GM18502 (cell line): Measurements from ENCODE around the gene KCTD6.

Experiments
- ATAC-seq: cut with Tn5 transposase; IDR thresholded peaks from one replicate; pipeline ENCODE4 v1.9.1; 2021; ENCODE audit warnings: mild to moderate bottlenecking; ENCODE audit not compliant: unreplicated experiment, poor library complexity

The KCTD6 gene

DNA sequence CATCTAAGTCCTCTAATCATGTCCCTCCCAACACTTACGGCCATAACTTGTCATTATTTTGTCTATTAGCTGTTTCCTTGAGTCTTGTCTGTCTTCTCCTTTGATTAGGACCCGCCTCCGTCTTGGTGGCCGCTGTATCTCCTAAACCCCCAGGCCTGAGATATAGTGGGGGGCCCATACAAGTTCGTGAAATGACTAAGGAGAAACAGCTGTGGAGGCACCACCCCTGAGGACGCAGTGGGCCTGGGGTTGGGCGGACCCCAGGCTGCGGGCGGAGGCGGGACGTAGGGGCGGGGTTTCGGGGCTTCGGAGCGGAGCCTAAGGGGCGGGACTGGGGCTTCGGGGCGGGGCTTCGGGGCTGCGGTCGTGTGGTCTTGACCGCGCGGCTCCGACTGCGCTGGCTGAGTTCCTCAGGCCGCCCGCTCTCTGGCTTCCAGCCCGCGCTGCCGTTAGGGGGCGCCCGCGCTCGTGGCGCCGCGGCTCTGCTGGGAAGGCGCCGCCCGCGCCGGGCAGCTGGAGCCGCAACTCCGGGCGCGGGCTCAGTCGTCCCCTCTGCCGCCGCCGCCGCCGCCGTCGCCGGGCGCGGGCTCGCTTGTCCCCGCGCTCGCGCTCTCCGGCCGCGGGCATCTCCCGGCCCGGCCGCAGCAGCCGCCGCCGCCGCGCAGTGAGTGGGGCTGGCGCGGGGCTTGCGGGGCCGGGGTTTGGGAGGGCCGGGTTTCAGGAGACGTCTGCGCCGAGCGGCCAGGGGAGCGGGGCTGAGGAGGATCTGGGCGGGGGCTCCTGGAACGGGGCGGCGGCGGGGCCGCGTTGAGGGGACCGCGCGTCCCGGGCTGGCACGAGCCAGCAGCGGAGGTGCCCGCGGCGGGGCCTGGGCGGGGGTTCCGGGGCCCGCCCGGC, at the start of gene KCTD6:
KCTD6 (plus strand) TSS at position 591 of the 897 bp plus-strand sequence. CDS start 6,660 bp downstream, outside the sequence.
- ATAC-seq: peak; percentile 92

DNA sequence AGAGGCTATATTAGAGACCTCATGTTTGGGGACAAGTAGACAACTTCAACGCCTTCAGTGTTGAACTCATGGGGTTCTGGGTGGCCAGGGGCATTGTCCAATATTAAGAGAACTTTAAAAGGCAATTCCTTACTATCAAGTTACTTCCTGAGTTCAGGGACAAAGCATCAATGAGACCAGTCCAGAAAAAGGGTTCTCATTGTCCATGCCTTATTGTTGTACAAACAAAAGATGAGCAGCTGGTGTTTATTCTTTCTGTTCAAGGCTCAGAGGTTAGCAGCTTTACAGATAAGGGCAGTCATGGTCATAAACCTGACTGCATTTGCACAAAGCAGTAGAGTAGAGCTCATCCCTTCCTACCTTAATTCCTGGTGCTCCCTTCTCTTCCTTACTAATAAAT, 39.7 kb upstream of the KCTD6 start:
- no peak for ATAC-seq

DNA sequence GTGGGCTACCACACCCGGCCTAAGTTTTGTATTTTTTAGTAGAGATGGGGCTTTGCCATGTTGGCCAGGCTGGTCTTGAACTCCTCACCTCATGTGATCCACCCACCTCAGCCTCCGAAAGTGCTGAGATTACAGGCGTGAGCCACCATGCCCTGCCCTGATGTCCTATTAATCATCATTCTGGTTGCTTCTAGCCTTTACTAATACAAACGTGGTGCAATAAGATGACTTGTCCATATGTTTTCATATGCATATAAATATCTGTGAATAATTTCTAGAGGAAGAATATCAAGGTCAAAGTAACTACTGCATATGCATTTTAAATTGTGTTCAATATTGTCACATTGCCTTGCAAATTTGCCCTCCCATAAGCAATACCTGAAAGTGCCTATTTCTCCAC, 32.7 kb upstream of the KCTD6 start:
- no peak for ATAC-seq

DNA sequence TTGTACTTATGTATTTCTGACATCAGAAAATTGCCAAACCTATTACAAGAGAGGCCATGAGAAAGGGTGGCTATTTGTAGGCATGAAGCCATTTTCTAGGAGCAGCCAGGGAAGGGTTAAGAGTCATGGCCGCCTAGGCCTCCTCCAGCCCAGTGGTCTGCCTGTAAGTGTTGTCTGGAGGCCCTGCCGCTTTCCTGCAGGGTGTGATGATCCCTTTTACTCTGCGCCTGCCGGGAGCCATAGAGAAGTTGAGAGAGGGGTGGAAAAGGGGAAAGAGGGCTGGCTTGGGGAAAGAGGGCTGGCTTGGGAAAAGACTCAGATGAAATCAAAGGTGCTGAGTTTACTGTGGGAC, 29.1 kb upstream of the KCTD6 start:
- ATAC-seq: no peak

DNA sequence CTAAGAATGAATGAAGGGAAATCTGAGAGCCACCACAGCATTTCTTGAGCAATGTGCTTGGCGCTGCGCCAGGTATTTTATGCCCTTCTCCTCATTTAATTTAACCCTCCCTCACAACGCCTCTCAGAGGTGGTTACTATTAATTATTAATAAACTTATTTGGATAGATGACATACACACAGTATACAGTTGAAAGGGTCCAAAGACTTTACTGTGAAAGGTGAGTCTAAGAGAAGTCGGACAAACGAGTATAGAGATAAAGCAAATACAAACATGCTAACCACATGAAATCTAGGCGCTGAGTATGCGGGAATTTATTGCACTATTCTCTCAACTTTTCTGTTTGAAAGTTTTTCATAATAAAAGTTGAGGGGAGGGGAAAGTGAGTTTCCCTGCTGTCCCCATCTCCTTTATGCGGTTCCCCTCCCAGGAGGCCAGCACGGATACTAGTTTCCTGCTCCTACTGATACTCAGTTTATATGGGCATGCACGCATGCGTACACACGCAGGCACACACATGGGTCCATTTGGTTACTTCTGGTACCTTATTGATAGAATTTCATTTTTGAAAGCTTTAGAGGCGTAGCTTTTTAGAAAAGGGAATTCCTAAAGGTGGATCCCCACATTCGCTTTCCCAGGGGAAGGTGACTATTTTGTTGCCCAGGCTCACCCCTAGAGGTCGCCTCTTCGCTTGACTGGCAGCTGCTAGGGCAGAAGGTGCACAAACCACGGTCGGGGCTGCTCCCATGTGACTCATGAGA, 28.5 kb upstream of the KCTD6 start:
- peak; percentile 96 for ATAC-seq

DNA sequence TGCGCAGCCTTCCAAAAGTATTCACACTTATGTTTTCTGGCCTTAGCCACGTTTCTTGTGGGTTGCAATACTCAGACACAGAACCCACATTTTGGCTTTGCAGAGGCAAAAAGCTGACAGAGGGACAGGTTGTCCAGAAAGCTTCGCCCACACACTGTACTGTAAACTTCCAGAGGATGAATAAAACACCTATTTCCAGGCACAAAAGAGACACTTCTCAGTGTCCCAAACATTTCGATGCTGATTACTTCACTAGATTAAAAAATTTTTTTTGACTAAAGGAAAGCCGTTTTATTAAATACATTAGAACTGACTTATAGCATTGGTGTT, 28.0 kb upstream of the KCTD6 start:
- ATAC-seq: no peak

DNA sequence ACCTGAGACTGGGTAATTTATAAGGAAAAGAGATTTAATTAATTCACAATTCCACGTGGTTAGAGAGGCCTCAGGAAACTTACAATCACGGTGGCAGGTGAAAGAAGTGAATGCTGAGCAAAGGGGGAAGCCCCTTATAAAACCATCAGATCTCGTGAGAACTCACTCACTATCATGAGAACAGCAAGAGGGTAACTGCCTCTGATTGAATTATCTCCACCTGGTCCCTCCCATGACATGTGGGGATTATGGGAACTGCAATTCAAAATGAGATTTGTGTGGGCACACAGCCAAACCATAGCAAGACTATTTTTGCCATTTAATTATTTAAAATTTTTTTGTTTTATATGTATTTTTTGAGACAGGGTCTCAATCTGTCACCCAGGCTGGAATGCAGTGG, 27.0 kb upstream of the KCTD6 start:
- no peak for ATAC-seq

DNA sequence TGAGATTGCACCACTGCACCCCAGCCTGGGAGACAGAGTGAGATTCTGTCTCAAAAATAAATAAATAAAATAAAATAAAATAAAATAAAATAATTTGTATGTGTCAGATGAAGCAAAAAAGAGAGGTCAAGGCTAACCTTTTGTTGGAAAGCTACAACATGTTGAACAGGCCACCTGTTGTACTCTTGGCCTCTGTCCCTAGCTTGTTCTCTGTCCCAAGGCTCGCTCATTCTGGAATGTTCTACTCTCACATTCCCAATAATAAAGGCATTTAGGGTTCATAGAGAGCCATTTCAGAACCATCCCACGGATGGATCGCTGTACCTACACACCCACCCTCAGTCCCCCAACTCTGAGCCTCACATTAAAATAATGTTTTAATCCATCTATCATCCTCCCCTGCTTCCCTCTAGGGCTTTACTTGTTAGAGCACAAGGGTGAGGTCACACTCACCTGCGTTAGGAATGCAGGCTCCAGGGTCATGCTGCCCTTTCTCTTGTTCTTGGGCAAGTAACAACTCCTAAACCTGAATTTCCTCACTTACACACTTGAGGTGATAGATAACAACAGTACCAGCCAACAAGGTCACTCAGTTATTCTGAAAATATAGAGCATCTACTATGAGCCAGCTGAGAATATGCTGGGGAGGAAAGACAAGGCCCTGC, 24.9 kb upstream of the KCTD6 start:
- no peak for ATAC-seq

DNA sequence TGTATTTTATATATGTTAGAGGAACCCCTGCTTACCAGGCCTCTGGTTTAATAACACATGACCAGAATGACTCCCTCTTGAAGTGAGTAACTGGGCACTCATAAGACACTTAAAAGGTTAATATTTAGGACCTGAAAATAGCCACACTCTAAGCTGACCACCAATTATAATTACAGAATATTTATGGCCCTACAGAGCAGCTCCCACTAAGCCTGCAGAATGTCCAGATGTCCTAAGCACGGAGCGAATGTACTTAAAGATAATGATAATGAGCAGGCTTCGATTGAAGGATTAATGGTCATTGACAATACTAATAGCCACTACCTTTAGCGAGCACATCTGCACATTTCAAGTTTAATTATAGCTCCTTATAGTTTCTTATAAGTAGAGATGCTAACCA, 22.8 kb upstream of the KCTD6 start:
- ATAC-seq: no peak

DNA sequence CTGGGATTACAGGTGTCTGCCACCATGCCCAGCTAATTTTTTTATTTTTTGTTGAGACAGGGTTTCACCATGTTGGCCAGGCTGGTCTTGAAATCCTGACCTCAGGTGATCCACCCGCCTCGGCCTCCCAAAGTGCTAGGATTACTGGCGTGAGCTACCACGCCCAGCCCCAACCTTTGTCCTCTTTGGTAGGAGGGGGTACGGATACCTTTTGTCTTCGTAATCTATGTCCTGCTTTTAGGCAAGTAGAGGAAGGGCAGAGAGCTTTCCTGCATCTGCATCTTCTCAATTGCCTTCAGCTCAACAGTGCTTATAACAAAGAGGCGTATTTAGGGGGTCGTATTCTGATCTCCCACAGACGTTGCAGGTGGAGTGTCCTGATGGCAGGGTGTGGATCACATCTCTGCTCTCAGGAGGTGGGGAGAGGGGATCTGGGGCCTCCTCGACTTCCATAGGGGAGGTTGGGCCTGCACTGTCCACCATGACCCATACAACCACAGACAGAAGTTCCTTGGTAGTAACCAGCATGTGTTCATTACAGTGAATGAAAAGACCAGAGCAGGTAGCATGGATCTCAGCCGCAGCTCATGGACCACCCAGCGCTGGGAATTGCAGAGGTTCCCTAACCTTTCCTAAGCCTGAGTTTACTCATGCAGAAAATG, 21.4 kb upstream of the KCTD6 start:
- ATAC-seq: no peak

DNA sequence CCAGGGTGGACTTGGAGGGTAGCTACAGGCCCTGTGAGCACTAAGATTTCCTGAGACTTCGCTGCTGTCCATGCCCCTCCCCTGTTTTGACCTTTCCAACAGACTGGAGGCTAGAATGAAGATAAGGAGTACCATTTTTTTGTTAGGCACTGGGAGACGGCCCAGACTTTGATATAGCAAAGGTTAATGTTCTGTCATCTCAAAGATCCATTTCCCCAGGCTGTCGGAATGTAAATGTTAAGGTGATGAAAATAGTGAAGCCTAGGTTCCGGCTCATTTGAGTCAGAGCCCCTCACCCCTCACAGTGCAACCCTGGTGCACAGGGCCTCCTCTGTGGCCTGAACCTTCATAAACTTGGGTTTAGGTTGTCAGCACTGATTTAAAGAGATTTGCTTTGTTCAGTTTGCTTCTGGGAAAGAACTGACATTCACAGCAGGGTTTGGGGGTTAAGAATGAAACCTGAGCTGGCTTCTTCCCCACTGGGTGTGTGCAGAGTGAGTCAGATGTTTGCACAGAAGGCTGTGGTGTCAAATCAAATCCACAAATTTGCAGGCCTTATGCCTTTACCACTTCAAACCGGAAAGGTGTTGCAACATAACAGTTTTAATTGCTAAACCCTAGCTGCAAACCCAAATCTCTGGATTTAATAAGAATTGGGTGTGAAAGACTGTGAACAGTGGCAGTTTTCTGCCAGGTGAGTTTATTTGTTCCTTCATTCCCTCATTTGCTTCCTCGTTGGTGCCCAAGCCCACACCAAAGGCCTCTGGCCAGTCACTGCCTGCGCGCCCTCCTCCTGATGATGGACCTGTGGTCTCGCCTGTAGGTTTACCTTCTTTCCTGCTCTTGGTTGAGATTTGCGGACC, 20.6 kb upstream of the KCTD6 start:
- peak; percentile 50 for ATAC-seq

DNA sequence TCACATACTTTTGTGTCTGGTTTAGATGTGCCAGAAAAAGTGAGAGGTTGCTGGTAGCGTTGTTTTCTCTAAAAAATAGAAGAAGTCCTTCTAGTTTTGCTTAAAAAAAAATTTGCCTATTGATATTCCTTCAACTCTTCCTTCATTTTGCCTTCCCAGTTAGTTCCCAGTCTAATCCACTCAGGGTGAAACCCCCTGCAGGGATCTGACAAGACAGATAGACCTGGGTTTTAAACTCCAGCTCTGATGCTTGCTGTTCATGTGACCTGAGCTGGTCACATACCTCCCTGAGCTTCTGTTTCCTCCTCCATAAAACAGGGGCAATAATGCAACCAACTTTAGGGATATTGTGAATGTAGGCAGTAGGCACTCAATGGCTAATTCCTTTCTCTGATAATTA, 18.6 kb upstream of the KCTD6 start:
- no peak for ATAC-seq

DNA sequence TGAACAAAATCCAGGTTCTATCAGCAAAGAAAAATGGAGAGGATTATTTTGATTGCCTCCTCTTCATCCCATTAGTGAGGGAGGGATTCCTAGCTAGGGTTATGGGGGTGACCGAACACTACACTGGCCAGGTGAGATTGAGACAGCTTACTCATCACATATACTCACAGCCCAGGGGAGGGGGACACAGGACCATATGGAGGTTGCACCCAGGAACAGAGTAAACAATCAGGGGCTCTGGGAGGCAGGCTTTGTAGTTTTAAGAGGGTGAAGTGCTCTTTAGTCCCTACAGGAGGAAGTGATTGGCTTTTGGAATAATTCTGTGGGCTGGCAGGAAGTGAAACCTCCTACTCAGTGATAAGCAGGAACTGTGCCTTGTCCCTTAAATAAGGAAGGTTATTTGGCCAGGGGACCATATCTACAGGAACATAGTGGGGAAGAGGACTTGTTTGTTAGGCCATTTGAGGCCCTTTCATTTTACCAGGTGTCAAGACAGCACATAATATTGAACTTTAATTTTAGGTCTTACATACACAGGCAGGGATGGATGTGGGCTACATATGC, 17.5 kb upstream of the KCTD6 start:
- no peak for ATAC-seq

DNA sequence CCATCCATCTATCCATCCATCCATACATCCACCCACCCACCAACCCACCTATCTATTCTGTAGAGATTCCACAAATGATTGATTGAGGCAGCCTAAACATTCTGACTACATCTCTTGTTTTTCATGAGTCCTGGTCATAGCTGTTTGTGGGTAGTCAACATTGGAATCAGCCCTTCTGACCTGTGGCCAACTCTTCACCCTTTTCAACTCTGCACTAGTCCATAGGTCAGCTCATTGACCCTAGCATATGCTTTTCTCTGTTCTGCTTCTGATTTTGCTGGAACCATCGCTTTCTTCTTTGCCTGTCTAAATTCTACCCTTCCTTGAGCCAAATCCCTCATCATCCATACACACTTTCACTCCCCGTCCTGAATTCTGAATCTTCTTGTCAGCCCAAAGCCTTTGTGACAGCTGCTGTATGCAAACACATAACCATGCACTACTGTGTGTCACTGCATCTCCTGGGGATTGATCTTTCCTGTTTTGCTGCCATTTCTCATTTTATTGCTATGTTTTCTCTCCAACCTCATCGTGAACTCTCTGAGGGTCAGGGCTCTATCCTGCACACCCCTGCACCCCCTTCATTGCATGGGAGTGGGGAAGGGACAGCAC, 16.8 kb upstream of the KCTD6 start:
- no peak for ATAC-seq

DNA sequence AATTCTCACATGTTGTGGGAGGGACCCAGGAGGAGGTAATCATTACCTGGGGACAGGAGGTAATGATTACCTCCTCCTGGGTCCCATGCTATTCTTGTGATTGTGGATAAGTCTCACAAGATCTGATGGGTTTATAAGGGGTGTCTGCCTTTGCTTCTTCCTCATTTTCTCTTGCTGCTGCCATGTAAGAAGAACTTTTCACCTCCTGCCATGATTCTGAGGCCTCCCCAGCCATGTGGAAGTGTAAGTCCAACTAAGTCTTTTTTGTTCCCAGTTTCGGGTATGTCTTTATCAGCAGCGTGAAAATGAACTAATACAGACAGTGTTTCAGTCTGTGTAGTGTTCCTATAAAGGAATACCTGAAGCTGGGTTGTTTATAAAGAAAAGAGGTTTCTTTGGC, 13.1 kb upstream of the KCTD6 start:
- ATAC-seq: no peak

DNA sequence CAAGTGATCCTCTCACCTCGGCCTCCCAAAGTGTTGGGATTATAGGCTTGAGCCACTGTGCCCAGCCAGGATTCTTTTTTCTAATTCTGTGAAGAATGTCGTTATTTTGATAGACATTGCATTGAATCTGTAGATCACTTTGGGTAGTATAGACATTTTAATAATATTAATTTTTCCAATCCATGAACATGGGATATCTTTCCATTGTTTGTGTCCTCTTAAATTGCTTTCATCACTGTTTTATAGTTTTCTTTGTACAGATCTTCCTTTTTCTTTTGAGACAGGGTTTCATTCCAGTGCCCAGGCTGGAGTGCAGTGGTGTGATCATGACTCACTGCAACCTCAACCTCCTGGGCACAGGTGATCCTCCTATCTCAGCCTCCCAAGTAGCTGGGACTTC, 11.6 kb upstream of the KCTD6 start:
- no peak for ATAC-seq

DNA sequence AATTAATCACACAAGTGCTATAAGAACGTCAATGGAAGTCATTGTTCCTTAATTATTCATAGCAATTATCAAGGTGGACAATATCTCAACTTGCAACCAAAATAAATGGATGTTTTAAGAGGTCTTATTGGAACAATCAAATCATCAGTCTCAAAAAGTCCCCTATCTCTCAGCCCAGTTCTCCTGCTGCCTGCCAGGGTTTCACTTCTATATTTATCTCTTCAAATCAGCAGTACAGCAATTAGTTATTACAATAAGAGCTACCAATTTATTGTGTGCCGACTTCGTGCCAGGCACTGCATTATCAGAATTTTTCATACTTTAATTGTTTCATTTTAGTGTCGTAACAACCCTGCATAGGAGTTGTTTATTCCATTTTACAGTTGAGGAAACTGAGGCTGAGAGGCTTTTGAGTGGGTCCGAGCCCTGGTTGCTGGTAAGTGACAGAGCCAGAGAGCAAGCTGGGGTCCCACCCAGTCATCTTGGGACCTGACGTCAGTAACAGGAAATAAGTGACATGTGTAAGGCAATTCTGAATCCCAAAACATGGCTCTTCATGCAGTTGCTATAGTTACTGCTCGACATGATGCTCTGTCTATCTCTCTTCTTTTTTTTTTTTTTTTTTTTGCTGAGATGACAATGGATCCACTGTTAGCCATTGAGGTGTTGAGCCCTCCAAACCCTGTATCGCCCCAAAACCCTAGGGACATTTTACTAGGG, 8.8 kb upstream of the KCTD6 start:
- peak; percentile 57 for ATAC-seq

DNA sequence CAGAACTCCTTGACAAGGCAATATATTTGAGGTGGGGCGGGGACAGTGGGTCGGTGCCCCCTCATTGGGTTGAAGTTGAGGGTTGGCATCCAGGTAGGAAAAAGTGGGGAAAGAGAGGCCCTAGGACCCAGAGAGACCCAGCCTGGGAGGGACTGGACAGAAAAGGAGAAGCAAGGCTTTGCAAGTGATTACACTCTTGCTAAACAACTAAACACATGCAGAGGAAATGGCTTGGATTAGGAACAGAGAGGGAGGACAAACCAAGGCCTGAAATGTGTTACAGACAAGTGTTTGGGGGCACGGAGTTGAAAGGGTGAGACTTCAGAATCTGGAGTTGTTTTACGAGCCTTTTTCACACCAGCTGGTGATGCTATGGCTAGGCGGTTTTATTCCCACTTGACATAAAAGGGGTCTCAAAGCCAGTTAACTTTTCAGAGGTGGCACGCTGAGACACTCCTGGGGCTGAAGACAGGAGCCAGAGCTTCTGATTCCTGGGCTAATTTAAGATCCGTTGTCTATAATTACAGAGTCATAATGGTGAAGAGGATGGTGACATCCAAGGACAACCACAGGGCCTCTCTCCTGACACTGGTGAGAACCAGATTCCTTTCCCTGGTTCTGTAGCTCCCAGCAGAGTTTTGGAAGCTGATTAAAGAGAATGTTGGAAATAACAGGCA, 7.7 kb upstream of the KCTD6 start:
- no peak for ATAC-seq
